HCT116 (cell line): Measurements from ENCODE around the gene CTBP2. TPM values are rescaled to one million over a fixed set of nuclear protein-coding genes. Genes with fewer than 3 reads are reported as not detected.

Experiments
- ATAC-seq: fragments of 200-7000 bp; cut with Tn5 transposase; 2 replicates; pipeline ENCODE4 v1.9.1; 2020; ENCODE audit warnings: mild to moderate bottlenecking, moderate library complexity
- BruUV-seq: library from RNA; stranded (reverse); fragments of 400-500 nt; replicated peaks from 2 replicates; lab custom pipeline; 2021; lab: Mats Ljungman, UMichigan
- CTCF ChIA-PET: fragments of 300-600 bp; sonication (Branson Sonifier 250); formaldehyde crosslinking; loops from one replicate; lab custom pipeline; 2021; ENCODE audit warnings: antibody characterized with exemption; lab: Charles Lee
- POLR2A ChIA-PET: fragments of 300-600, 350-600 bp; sonication (Branson Sonifier 250); formaldehyde crosslinking; loops from one replicate; lab custom pipeline; 2021; ENCODE audit warnings: antibody characterized with exemption; lab: Charles Lee
- RAD21 ChIA-PET, 2 experiments: fragments of 300-600 bp; sonication (Branson Sonifier 250); formaldehyde crosslinking; loops; one replicate each; lab custom pipeline; 2023; ENCODE audit warnings: low total read pairs in 2 of 2; ENCODE audit not compliant: uncharacterized antibody in 2 of 2, unreplicated experiment in 2 of 2, low non-redundant PET in 1 of 2; lab: Charles Lee
- DNase-seq: peaks from one replicate; pipeline ENCODE4 v3.0.0-alpha.2; 2010; ENCODE audit warnings: low read depth, low spot score
- H2AFZ ChIP-seq: fragments of 200-600 bp; shearing (Covaris generic), sonication (generic); 2 replicates; pipeline ENCODE4 v1.6.1; 2017; ENCODE audit warnings: low read depth, mixed run types, mixed read lengths, antibody characterized with exemption, low read length; ENCODE audit not compliant: poor library complexity, severe bottlenecking
- H3K27ac ChIP-seq: 2 replicates; pipeline ENCODE4 v1.5.1; 2012; ENCODE audit warnings: low read depth, low read length
- H3K27me3 ChIP-seq: fragments of 200-600 bp; sonication (generic); 2 replicates; pipeline ENCODE4 v1.6.1; 2016; ENCODE audit warnings: mixed run types, low read length, mixed read lengths; ENCODE audit not compliant: insufficient read depth
- H3K36me3 ChIP-seq, 2 experiments: fragments of 200-500 bp in 1 of 2; fragments of 200-600 bp in 1 of 2; sonication (Bioruptor generic) in 1 of 2; sonication (generic) in 1 of 2; 2 replicates each; pipeline versions ENCODE4 v1.5.1 to v1.6.1; 2014 to 2016; ENCODE audit warnings: low read length in 2 of 2, inconsistent platforms in 1 of 2, mixed read lengths in 1 of 2, mixed run types in 1 of 2; ENCODE audit not compliant: insufficient read depth in 2 of 2, control insufficient read depth in 1 of 2
- H3K4me1 ChIP-seq, 2 experiments: fragments of 200-600 bp in 1 of 2; sonication (generic) in 1 of 2; 2 replicates each; pipeline versions ENCODE4 v1.5.1 to v1.6.1; 2012 to 2017; ENCODE audit warnings: low read length in 2 of 2, inconsistent platforms in 1 of 2, mild to moderate bottlenecking in 1 of 2, mixed read lengths in 1 of 2, mixed run types in 1 of 2, moderate library complexity in 1 of 2; ENCODE audit not compliant: insufficient read depth in 2 of 2, control insufficient read depth in 1 of 2
- H3K4me2 ChIP-seq: fragments of 200-600 bp; sonication (generic); 2 replicates; pipeline ENCODE4 v1.6.1; 2017; ENCODE audit warnings: mixed run types, low read length, mixed read lengths
- H3K4me3 ChIP-seq, 2 experiments: fragments of 200-600 bp in 1 of 2; sonication (generic) in 1 of 2; replicated peaks in 1 of 2; 2 replicates each; pipeline ENCODE4 v1.5.1; 2011 to 2016; ENCODE audit warnings: low read length in 2 of 2, control low read depth in 1 of 2, low read depth in 1 of 2, mild to moderate bottlenecking in 1 of 2, mixed read lengths in 1 of 2, mixed run types in 1 of 2
- H3K79me2 ChIP-seq: fragments of 200-600 bp; sonication (generic); 2 replicates; pipeline ENCODE4 v1.6.1; 2017; ENCODE audit warnings: mild to moderate bottlenecking, mixed run types, low read length, moderate library complexity, mixed read lengths; ENCODE audit not compliant: insufficient read depth
- H3K9ac ChIP-seq: fragments of 200-600 bp; sonication (generic); 2 replicates; pipeline ENCODE4 v1.6.1; 2016; ENCODE audit warnings: low read length, mixed read lengths
- H3K9me2 ChIP-seq: fragments of 200-600 bp; sonication (generic), shearing (Covaris generic); 2 replicates; pipeline ENCODE4 v1.6.1; 2017; ENCODE audit warnings: mixed run types, mild to moderate bottlenecking, moderate library complexity; ENCODE audit not compliant: insufficient read depth
- H3K9me3 ChIP-seq, 2 experiments: fragments of 200-500 bp in 1 of 2; fragments of 200-600 bp in 1 of 2; sonication (Bioruptor generic) in 1 of 2; sonication (generic) in 1 of 2; 2 replicates each; pipeline ENCODE4 v1.6.1; 2014 to 2017; ENCODE audit warnings: low read length in 2 of 2, mixed read lengths in 2 of 2, inconsistent platforms in 1 of 2, low read depth in 1 of 2, mild to moderate bottlenecking in 1 of 2, mixed run types in 1 of 2, moderate library complexity in 1 of 2; ENCODE audit not compliant: control insufficient read depth in 1 of 2, insufficient read depth in 1 of 2
- H4K20me1 ChIP-seq: fragments of 200-600 bp; sonication (generic), shearing (Covaris generic); 2 replicates; pipeline ENCODE4 v1.6.1; 2017; ENCODE audit warnings: mixed run types, mild to moderate bottlenecking, moderate library complexity; ENCODE audit not compliant: insufficient read depth
- CBX3 ChIP-seq: IDR thresholded peaks from 2 replicates; pipeline ENCODE4 v1.6.1; 2012; ENCODE audit warnings: low read depth
- EZH2phosphoT487 ChIP-seq: fragments of 200-600 bp; IDR thresholded peaks from 2 replicates; pipeline ENCODE4 v1.6.1; 2018; ENCODE audit warnings: antibody characterized with exemption, borderline replicate concordance
- FOSL1 ChIP-seq: IDR thresholded peaks from 2 replicates; pipeline ENCODE4 v1.6.1; 2012; ENCODE audit warnings: low read depth
- POLR2AphosphoS5 ChIP-seq: IDR thresholded peaks from 2 replicates; pipeline ENCODE4 v1.6.1; 2011; ENCODE audit warnings: mild to moderate bottlenecking, low read depth, low read length, moderate library complexity
- SP1 ChIP-seq: IDR thresholded peaks from 2 replicates; pipeline ENCODE4 v1.6.1; 2012; ENCODE audit warnings: low read depth
- intact Hi-C: fragments of 100-400 bp; cut with micrococcal nuclease; formaldehyde crosslinking; loops from 2 replicates; pipeline ENCODE4 v1.10.0; 2022
- total RNA-seq: library from RNA; stranded (reverse); gene quantifications from one replicate; pipeline ENCODE4 v1.2.1, GENCODE V29; 2021; ENCODE audit not compliant: unreplicated experiment
- TF ChIP-seq, protein P1 (sequence below), 3 experiments: fragments of 200-600 bp in 1 of 3; sonication (generic) in 1 of 3; IDR thresholded peaks in 2 of 3; conservative IDR thresholded peaks in 1 of 3; 2 replicates each; pipeline ENCODE4 v1.5.1; 2012 to 2017; ENCODE audit warnings: low read depth in 2 of 3, low read length in 2 of 3, antibody characterized with exemption in 1 of 3, borderline replicate concordance in 1 of 3, control low read depth in 1 of 3, mild to moderate bottlenecking in 1 of 3, mixed read lengths in 1 of 3, mixed run types in 1 of 3, moderate library complexity in 1 of 3; ENCODE audit not compliant: insufficient read depth in 1 of 3
- TF ChIP-seq, protein P2 (sequence below): IDR thresholded peaks from 2 replicates; pipeline ENCODE4 v1.6.1; 2011; ENCODE audit warnings: mild to moderate bottlenecking, low read length, moderate library complexity; ENCODE audit not compliant: insufficient replicate concordance; ENCODE audit errors: extremely low read depth

CTBP2 gene
- total RNA-seq, 1 experiment from 2014 or later, result 144 TPM

- Histone ChIP-seq H3K9ac (no peak overlapping the region), H3K27me3 (no peaks in the 10 kb centered on the region), H3K27ac (no peak overlapping the region), H3K9me2 (no peaks in the 10 kb centered on the region), H3K79me2 (peaks cover 6% of the 10 kb centered on the region; the same call in 1 of the 2 replicates), H3K9me3 (no peaks in the 10 kb centered on the region), H3K4me1 (no peaks in the 10 kb centered on the region), H3K4me3 (no peak overlapping the region), H2AFZ (no peak overlapping the region), H3K36me3 (peaks cover 63 to 74% of the 10 kb centered on the region in 2 experiments), H4K20me1 (peaks cover 10% of the 10 kb centered on the region; the same call in 1 of the 2 replicates), H3K4me2 (no peak overlapping the region)
- CTCF ChIA-PET, result no interaction called here
- intact Hi-C loops, result loop anchor here (10.0 kb wide), 1 partner anchor 349 kb away; no protein-coding TSS in a partner anchor
- no TSS peak for BruUV-seq
- TF ChIP-seq SP1, result no peak
- no peak for TF ChIP-seq FOSL1
- TF ChIP-seq, protein P1, sequence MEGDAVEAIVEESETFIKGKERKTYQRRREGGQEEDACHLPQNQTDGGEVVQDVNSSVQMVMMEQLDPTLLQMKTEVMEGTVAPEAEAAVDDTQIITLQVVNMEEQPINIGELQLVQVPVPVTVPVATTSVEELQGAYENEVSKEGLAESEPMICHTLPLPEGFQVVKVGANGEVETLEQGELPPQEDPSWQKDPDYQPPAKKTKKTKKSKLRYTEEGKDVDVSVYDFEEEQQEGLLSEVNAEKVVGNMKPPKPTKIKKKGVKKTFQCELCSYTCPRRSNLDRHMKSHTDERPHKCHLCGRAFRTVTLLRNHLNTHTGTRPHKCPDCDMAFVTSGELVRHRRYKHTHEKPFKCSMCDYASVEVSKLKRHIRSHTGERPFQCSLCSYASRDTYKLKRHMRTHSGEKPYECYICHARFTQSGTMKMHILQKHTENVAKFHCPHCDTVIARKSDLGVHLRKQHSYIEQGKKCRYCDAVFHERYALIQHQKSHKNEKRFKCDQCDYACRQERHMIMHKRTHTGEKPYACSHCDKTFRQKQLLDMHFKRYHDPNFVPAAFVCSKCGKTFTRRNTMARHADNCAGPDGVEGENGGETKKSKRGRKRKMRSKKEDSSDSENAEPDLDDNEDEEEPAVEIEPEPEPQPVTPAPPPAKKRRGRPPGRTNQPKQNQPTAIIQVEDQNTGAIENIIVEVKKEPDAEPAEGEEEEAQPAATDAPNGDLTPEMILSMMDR (IDR thresholded peaks at IDR 0.05 in 2 of 3, conservative IDR thresholded peaks at IDR 0.05 in 1 of 3; ENCODE audit: borderline replicate concordance in 1 of 3, insufficient read depth in 1 of 3, low read depth in 2 of 3, low read length in 2 of 3), result no peak
- no peak for TF ChIP-seq EZH2phosphoT487
- TF ChIP-seq POLR2AphosphoS5, result no peak; the same call in 1 of the 2 replicates
- TF ChIP-seq, protein P2, sequence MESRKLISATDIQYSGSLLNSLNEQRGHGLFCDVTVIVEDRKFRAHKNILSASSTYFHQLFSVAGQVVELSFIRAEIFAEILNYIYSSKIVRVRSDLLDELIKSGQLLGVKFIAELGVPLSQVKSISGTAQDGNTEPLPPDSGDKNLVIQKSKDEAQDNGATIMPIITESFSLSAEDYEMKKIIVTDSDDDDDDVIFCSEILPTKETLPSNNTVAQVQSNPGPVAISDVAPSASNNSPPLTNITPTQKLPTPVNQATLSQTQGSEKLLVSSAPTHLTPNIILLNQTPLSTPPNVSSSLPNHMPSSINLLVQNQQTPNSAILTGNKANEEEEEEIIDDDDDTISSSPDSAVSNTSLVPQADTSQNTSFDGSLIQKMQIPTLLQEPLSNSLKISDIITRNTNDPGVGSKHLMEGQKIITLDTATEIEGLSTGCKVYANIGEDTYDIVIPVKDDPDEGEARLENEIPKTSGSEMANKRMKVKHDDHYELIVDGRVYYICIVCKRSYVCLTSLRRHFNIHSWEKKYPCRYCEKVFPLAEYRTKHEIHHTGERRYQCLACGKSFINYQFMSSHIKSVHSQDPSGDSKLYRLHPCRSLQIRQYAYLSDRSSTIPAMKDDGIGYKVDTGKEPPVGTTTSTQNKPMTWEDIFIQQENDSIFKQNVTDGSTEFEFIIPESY, result no peak
- no peak for TF ChIP-seq CBX3
- POLR2A ChIA-PET, result no interaction called here
- RAD21 ChIA-PET, result no interaction called here
- ATAC-seq (no peak), DNase-seq (no peak)
Observed at GRCh38 chr10:124995605-124996004, 164.8 kb downstream of the CTBP2 start.
